OCI-LY7 (cell line): ENCODE measurements around the gene WDR7. TPM values are rescaled to one million over a fixed set of nuclear protein-coding genes. Genes with fewer than 3 reads are reported as not detected.

Experiments
- BruUV-seq: library from RNA; stranded (reverse); fragments of 400-500 nt; replicated peaks from 2 replicates; lab custom pipeline; 2021; lab: Mats Ljungman, UMichigan
- CTCF ChIA-PET: fragments of 300-600 bp; sonication (Branson Sonifier 250); formaldehyde crosslinking; loops from one replicate; lab custom pipeline; 2022; ENCODE audit warnings: antibody characterized with exemption; ENCODE audit not compliant: unreplicated experiment; lab: Charles Lee
- POLR2A ChIA-PET: fragments of 300-600 bp; sonication (Branson Sonifier 250); formaldehyde crosslinking; loops from one replicate; lab custom pipeline; 2022; ENCODE audit warnings: antibody characterized with exemption; lab: Charles Lee
- DNase-seq: peaks from one replicate; pipeline ENCODE4 v3.0.0-alpha.2; 2015; ENCODE audit warnings: low spot score
- H2AFZ ChIP-seq: fragments of 200-600 bp; sonication (generic), shearing (Covaris generic); 2 replicates; pipeline ENCODE4 v1.6.1; 2014; ENCODE audit warnings: mild to moderate bottlenecking, antibody characterized with exemption, low read length, moderate library complexity
- H3K27ac ChIP-seq: fragments of 200-600 bp; sonication (generic); 2 replicates; pipeline ENCODE4 v1.5.1; 2014; ENCODE audit warnings: mixed run types, low read depth, mild to moderate bottlenecking, moderate library complexity, low read length, inconsistent platforms; ENCODE audit not compliant: poor library complexity, severe bottlenecking
- H3K36me3 ChIP-seq: fragments of 200-600 bp; sonication (generic); 2 replicates; pipeline ENCODE4 v1.6.1; 2014; ENCODE audit warnings: mild to moderate bottlenecking, antibody characterized with exemption, low read length, moderate library complexity, mixed read lengths; ENCODE audit not compliant: insufficient read depth
- H3K4me1 ChIP-seq: fragments of 200-600 bp; sonication (generic); 2 replicates; pipeline ENCODE4 v1.5.1; 2014; ENCODE audit warnings: mild to moderate bottlenecking, low read length; ENCODE audit not compliant: insufficient read depth, poor library complexity, severe bottlenecking
- H3K4me2 ChIP-seq: fragments of 200-600 bp; sonication (generic); 2 replicates; pipeline ENCODE4 v1.6.1; 2014; ENCODE audit warnings: mild to moderate bottlenecking, low read length
- H3K4me3 ChIP-seq: fragments of 200-600 bp; sonication (generic); 2 replicates; pipeline ENCODE4 v1.5.1; 2014; ENCODE audit warnings: mild to moderate bottlenecking, low read depth, low read length; ENCODE audit not compliant: poor library complexity, severe bottlenecking
- H3K79me2 ChIP-seq: fragments of 200-600 bp; sonication (generic); 2 replicates; pipeline ENCODE4 v1.6.1; 2016; ENCODE audit warnings: low read depth, mild to moderate bottlenecking, low read length, moderate library complexity, mixed read lengths; ENCODE audit not compliant: insufficient read depth
- H3K9me2 ChIP-seq: fragments of 200-600 bp; sonication (generic); 2 replicates; pipeline ENCODE4 v1.6.1; 2016; ENCODE audit warnings: mild to moderate bottlenecking, low read length, mixed read lengths; ENCODE audit not compliant: insufficient read depth
- H3K9me3 ChIP-seq: fragments of 200-600 bp; sonication (generic); 2 replicates; pipeline ENCODE4 v1.6.1; 2014; ENCODE audit warnings: mild to moderate bottlenecking, mixed run types, low read length, mixed read lengths
- H4K20me1 ChIP-seq: fragments of 200-600 bp; sonication (generic); 2 replicates; pipeline ENCODE4 v1.6.1; 2014; ENCODE audit warnings: mild to moderate bottlenecking, antibody characterized with exemption, low read length, moderate library complexity, mixed read lengths; ENCODE audit not compliant: insufficient read depth
- CTCF ChIP-seq: fragments of 200-600 bp; sonication (generic); conservative IDR thresholded peaks from 2 replicates; pipeline ENCODE4 v1.5.1; 2014; ENCODE audit warnings: mild to moderate bottlenecking, antibody characterized with exemption, low read length, moderate library complexity, mixed read lengths
- EZH2phosphoT487 ChIP-seq: fragments of 200-600 bp; sonication (generic); IDR thresholded peaks from 2 replicates; pipeline ENCODE4 v1.6.1; 2018; ENCODE audit warnings: low read depth, borderline replicate concordance, mild to moderate bottlenecking, mixed run types, antibody characterized with exemption, low read length, moderate library complexity, mixed read lengths
- intact Hi-C: fragments of 100-400 bp; cut with micrococcal nuclease; formaldehyde crosslinking; loops from one replicate; pipeline ENCODE4 v1.10.0; 2022; ENCODE audit not compliant: unreplicated experiment
- total RNA-seq, 2 experiments: library from RNA; depleted of rRNA in 1 of 2; stranded (reverse); fragments of >200 nt in 1 of 2; shearing (Covaris generic) in 1 of 2; gene quantifications; 2 replicates each; pipeline ENCODE4 v1.2.3, GENCODE V29; 2014 to 2022

Gene WDR7
- total RNA-seq, 2 experiments from 2014 or later: 13.2 to 17.1 TPM

- BruUV-seq: no TSS peak
- TF ChIP-seq EZH2phosphoT487: no peak
- TF ChIP-seq CTCF: no peak
- H4K20me1 ChIP-seq: no peaks in the 10 kb centered on the region
These were observed 248.5 kb downstream of the WDR7 start for GRCh38 chr18:56899660-56900059.

DNA sequence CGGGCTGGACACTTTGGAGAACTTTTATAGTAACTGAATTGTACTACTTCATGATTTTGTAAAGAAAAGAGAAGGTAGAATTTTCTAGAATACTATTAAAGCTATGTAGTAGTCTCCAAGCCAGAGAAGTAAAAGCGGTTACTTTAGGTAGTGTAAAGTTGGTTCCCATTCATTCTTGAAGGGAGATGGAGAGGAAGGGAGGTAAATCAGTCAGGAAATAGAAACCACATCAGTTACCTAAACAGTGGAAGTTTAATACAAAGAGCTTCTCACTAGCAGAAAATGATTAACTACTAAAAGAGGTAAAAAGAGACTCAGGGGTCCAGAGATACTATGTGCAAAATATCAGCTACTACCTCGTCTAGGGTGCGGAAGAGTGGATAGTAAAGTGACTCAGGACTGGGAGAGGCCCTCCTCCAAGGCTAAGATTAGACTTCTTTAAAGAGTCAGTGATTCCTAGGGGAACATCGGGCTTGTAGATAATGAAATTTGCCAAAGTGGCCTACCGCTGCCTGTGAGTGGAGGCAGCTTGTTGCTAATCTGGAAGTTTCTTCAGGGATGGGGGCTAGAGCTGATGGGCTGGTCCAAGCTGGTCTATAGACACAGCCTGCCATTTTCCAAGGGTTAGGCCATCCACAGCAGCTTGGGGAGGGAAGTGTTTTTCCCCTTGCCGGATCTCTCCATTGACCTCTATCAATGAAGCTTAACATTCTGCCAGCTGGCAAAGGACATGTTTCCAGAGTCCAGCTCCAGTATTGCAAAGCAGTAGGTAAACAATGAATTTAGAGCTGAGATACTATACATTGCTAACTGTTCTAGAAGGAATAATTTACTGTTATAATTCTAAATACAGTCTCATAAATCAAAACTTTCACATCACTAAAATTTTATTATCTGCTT is 249.3 kb downstream of the WDR7 start:
- intact Hi-C loops: no loop called here
- no peak for TF ChIP-seq CTCF
- no peak for TF ChIP-seq EZH2phosphoT487
- Histone ChIP-seq H3K9me2 (no peaks in the 10 kb centered on the region), H3K4me2 (no peak overlapping the region), H3K36me3 (no peaks in the 10 kb centered on the region), H3K9me3 (no peaks in the 10 kb centered on the region), H3K4me1 (no peaks in the 10 kb centered on the region), H2AFZ (no peak overlapping the region), H3K79me2 (no peaks in the 10 kb centered on the region), H4K20me1 (no peaks in the 10 kb centered on the region), H3K4me3 (no peak overlapping the region), H3K27ac (no peak overlapping the region)
- POLR2A ChIA-PET: no interaction called here
- CTCF ChIA-PET: no interaction called here
- BruUV-seq: no TSS peak
- no peak for DNase-seq

More at GRCh38 chr18:56899660-56900059, 248.5 kb downstream of the WDR7 start:
- H3K4me3 ChIP-seq: no peak overlapping the region
- intact Hi-C loops: no loop called here
- H3K79me2 ChIP-seq: no peaks in the 10 kb centered on the region
- DNase-seq: no peak
- no peaks in the 10 kb centered on the region for H3K9me2 ChIP-seq
- H3K36me3 ChIP-seq: no peaks in the 10 kb centered on the region
- H3K27ac ChIP-seq: no peak overlapping the region
- H3K4me2 ChIP-seq: no peak overlapping the region
- no peak overlapping the region for H2AFZ ChIP-seq
- ChIA-PET CTCF (no interaction called here), POLR2A (no interaction called here)
- no peaks in the 10 kb centered on the region for H3K4me1 ChIP-seq
- H3K9me3 ChIP-seq: no peaks in the 10 kb centered on the region

GRCh38 chr18:56901919-56902318 is 250.8 kb downstream of the WDR7 start:
- ChIA-PET POLR2A (interaction anchor here (0.7 kb wide), 1 partner anchor 87 kb away, joined by 3 read pairs; no protein-coding TSS in a partner anchor), CTCF (no interaction called here)
- H3K4me3 ChIP-seq: no peak overlapping the region
- H4K20me1 ChIP-seq: no peaks in the 10 kb centered on the region
- TF ChIP-seq CTCF (no peak), EZH2phosphoT487 (no peak)
- no peaks in the 10 kb centered on the region for H3K9me2 ChIP-seq
- H3K36me3 ChIP-seq: no peaks in the 10 kb centered on the region
- DNase-seq: no peak
- H3K4me2 ChIP-seq: no peak overlapping the region
- H3K4me1 ChIP-seq: no peaks in the 10 kb centered on the region
- H2AFZ ChIP-seq: no peak overlapping the region
- no peaks in the 10 kb centered on the region for H3K79me2 ChIP-seq
- H3K27ac ChIP-seq: no peak overlapping the region
- H3K9me3 ChIP-seq: no peaks in the 10 kb centered on the region
- intact Hi-C loops: no loop called here
- no TSS peak for BruUV-seq
